Activated naive CD8-positive, alpha-beta T cell treated with anti-CD3 and anti-CD28 coated beads, Interleukin-2, amount 10 ng/mL, durations not matched to agents 7 days and 5 days (primary cell): ENCODE results near the gene TNPO3. TPM values are rescaled to one million over a fixed set of nuclear protein-coding genes. Genes with fewer than 3 reads are reported as not detected.

Experiments
- ATAC-seq: fragments of 150-1000 bp; cut with Tn5 transposase; one replicate; pipeline ENCODE4 v1.10.0; 2021; ENCODE audit warnings: low read depth, moderate library complexity
- POLR2A ChIA-PET: fragments of 350-600 bp; sonication (Branson Sonifier 250); formaldehyde crosslinking; loops from one replicate; lab custom pipeline; 2021; ENCODE audit warnings: antibody characterized with exemption; lab: Charles Lee
- DNase-seq: peaks from one replicate; pipeline ENCODE4 v3.0.0; 2021
- H3K27ac Mint-ChIP-seq: one replicate; pipeline ENCODE4 v1.8.0; 2022; ENCODE audit warnings: mild to moderate bottlenecking, mixed read lengths
- H3K27me3 Mint-ChIP-seq: one replicate; pipeline ENCODE4 v1.8.0; 2022; ENCODE audit warnings: mild to moderate bottlenecking, moderate library complexity, mixed read lengths
- H3K36me3 Mint-ChIP-seq: one replicate; pipeline ENCODE4 v1.8.0; 2021; ENCODE audit warnings: mild to moderate bottlenecking, mixed read lengths
- H3K4me1 Mint-ChIP-seq: one replicate; pipeline ENCODE4 v1.8.0; 2021; ENCODE audit warnings: mixed read lengths
- H3K4me3 Mint-ChIP-seq: one replicate; pipeline ENCODE4 v1.8.0; 2022; ENCODE audit warnings: mild to moderate bottlenecking, moderate library complexity, mixed read lengths
- H3K9me3 Mint-ChIP-seq: one replicate; pipeline ENCODE4 v1.8.0; 2021; ENCODE audit warnings: mixed read lengths
- total RNA-seq, 2 experiments: library from RNA; stranded (reverse); gene quantifications; one replicate each; pipeline ENCODE4 v1.2.3, GENCODE V29; 2021

The TNPO3 gene
- total RNA-seq, 2 experiments from 2014 or later = 43.0 to 43.9 TPM

DNA sequence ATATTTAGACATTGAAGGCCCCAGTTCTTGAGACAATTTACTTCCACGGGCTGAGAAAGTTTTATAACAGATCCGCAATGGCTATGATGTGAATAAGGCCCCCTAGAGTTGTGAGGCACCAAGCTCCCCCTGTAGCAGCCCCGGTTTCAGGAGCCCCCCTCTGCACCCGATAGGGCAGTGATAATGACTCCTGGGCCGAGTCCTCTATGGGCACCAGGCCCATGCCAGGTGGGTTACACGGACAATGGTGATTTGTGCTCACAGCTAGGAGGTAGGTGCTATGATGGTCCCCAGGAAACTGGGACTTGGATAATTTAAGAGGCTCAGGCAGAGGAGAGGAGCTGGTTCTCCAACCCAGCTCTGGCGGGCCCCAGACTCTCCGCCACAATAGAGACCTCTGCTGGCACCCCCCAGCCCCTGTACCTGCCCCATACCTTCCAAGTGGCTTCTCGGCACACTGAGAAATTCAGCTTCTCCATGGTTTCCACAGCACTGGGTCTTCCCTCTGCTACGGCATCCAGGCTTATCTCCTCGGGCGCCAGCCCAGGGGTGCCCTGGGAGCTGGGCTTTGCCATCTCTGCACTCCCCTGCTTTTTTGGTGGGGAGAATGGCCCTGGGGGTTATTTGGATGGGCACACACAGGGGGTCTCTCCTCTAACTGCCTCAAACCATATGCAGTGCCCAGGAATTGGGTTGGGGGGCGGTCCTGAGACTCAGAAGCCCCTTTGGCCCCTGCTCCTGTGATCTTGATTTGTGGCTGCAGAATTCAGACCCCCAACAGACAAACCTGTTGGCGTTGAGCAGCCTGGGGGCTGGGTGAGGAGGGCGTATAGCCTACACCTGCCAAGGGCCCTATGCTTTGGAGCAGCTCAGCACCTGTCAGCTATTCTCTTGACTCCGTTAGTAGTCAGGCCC is 132.2 kb downstream of the TNPO3 start:
- no peaks in the 10 kb centered on the region for H3K36me3 Mint-ChIP-seq
- H3K9me3 Mint-ChIP-seq = no peaks in the 10 kb centered on the region
- no peak overlapping the region for H3K4me3 Mint-ChIP-seq
- ATAC-seq (no peak), DNase-seq (no peak)
- H3K27ac Mint-ChIP-seq = no peak overlapping the region
- H3K27me3 Mint-ChIP-seq = peaks cover 43% of the 10 kb centered on the region
- POLR2A ChIA-PET = no interaction called here
- H3K4me1 Mint-ChIP-seq = no peaks in the 10 kb centered on the region

DNA sequence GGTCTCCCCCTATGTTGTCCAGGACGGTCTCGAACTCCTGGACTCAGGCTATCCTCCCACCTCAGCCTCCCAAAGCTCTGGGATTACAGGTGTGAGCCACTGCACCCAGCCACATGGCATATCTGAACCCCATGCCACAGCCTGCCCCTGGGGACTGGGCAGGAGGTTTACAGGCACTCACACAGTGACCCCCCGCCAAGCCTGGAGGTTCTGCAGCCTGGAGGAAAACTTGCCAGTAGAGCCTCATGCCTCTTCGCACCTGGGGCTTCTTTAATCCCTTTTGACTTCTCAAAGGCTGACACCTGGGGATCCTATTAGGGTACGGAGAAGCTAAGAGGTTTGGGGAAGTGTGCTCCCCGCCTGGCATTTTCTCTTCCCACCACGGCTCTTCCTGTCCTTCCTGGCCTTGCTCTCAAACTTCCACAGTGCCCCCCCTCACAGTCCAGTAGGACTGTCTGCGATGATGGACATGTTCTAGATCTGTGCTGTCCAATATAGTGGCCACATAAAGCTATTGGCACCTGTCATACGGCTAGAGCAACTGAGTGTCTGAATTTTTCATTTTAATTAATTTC is 133.0 kb downstream of the TNPO3 start:
- ATAC-seq (no peak), DNase-seq (no peak)
- Mint-ChIP-seq H3K27ac (no peak overlapping the region), H3K4me1 (no peaks in the 10 kb centered on the region), H3K27me3 (peaks cover 43% of the 10 kb centered on the region), H3K9me3 (no peaks in the 10 kb centered on the region), H3K4me3 (no peak overlapping the region), H3K36me3 (no peaks in the 10 kb centered on the region)
- POLR2A ChIA-PET = no interaction called here

- ATAC-seq (no peak), DNase-seq (no peak)
- no peaks in the 10 kb centered on the region for H3K36me3 Mint-ChIP-seq
- H3K4me3 Mint-ChIP-seq = no peak overlapping the region
- POLR2A ChIA-PET = no interaction called here
- peaks cover 48% of the 10 kb centered on the region for H3K27me3 Mint-ChIP-seq
- no peaks in the 10 kb centered on the region for H3K9me3 Mint-ChIP-seq
- no peaks in the 10 kb centered on the region for H3K4me1 Mint-ChIP-seq
- no peak overlapping the region for H3K27ac Mint-ChIP-seq
Observed at GRCh38 chr7:128920913-128921582, 133.9 kb downstream of the TNPO3 start.

GRCh38 chr7:128919881-128920799 is 134.8 kb downstream of the TNPO3 start:
- ATAC-seq (no peak), DNase-seq (no peak)
- H3K36me3 Mint-ChIP-seq = no peaks in the 10 kb centered on the region
- H3K27ac Mint-ChIP-seq = no peak overlapping the region
- no peak overlapping the region for H3K4me3 Mint-ChIP-seq
- H3K27me3 Mint-ChIP-seq = peaks cover 53% of the 10 kb centered on the region
- H3K9me3 Mint-ChIP-seq = no peaks in the 10 kb centered on the region
- H3K4me1 Mint-ChIP-seq = peaks cover 4% of the 10 kb centered on the region
- POLR2A ChIA-PET = no interaction called here

DNA sequence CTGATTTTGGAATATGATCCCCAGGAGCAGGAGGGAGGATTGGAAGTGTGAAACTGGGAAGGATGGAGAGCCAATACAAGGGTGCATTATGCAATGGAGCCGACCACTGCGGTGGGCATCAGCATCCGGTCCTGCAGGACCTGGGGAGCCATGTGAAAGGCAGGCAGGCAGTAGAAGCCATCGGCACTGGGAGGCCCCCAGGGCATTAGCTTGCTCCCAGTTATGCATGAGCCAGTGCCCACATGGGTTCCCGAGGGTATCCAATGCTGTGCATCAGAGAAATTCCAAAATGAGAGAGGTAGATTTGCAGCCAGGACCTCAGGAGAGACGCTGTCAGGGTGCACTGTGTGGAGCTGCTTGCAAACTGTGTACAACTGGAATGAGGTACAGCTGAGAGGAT is 135.7 kb downstream of the TNPO3 start:
- no peak overlapping the region for H3K4me3 Mint-ChIP-seq
- no peak overlapping the region for H3K27ac Mint-ChIP-seq
- POLR2A ChIA-PET = no interaction called here
- H3K4me1 Mint-ChIP-seq = peaks cover 4% of the 10 kb centered on the region
- H3K9me3 Mint-ChIP-seq = no peaks in the 10 kb centered on the region
- no peak for DNase-seq
- H3K27me3 Mint-ChIP-seq = peaks cover 54% of the 10 kb centered on the region
- no peak for ATAC-seq
- H3K36me3 Mint-ChIP-seq = no peaks in the 10 kb centered on the region

DNA sequence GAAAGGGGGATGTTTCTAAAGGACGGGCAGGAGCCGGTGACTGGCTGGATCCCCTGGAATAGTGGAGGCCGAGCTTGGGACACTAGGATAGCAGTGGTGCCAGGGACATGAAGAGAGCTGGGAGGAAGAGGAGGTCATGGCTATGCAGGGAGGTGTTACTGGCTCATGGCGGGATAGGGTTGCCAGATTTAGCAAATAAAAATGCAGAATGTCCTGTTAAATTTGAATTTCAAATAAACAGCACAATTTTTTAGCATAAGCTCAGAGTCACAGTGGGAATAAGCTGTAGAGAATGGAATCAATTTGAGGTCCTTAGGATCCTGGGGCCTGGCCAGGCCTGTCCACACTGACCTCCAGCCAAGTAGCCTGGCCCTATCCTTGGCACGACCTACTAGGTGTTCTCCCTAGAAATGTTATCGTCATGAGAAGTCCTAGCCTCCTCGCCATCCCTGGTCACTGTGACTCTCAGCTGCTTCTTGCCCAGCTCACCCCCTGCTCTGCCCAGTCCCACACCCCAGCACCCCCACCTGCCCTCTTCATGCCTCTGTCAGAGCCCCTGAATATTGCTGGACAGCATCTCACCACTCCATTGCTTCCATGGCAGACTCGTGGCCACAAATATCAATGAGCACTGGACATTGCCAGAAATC is 136.8 kb downstream of the TNPO3 start:
- no peak overlapping the region for H3K4me3 Mint-ChIP-seq
- DNase-seq (no peak), ATAC-seq (no peak)
- H3K4me1 Mint-ChIP-seq = peaks cover 4% of the 10 kb centered on the region
- H3K9me3 Mint-ChIP-seq = no peaks in the 10 kb centered on the region
- peaks cover 56% of the 10 kb centered on the region for H3K27me3 Mint-ChIP-seq
- H3K36me3 Mint-ChIP-seq = no peaks in the 10 kb centered on the region
- POLR2A ChIA-PET = no interaction called here
- no peak overlapping the region for H3K27ac Mint-ChIP-seq

GRCh38 chr7:128917122-128917521 is 137.8 kb downstream of the TNPO3 start:
- peaks cover 4% of the 10 kb centered on the region for H3K4me1 Mint-ChIP-seq
- H3K36me3 Mint-ChIP-seq = no peaks in the 10 kb centered on the region
- no peak for DNase-seq
- no peak for ATAC-seq
- POLR2A ChIA-PET = no interaction called here
- no peak overlapping the region for H3K4me3 Mint-ChIP-seq
- H3K9me3 Mint-ChIP-seq = no peaks in the 10 kb centered on the region
- no peak overlapping the region for H3K27ac Mint-ChIP-seq
- peaks cover 55% of the 10 kb centered on the region for H3K27me3 Mint-ChIP-seq

GRCh38 chr7:128916643-128916915 is 138.3 kb downstream of the TNPO3 start:
- H3K4me3 Mint-ChIP-seq = no peak overlapping the region
- no peaks in the 10 kb centered on the region for H3K9me3 Mint-ChIP-seq
- H3K36me3 Mint-ChIP-seq = no peaks in the 10 kb centered on the region

DNA sequence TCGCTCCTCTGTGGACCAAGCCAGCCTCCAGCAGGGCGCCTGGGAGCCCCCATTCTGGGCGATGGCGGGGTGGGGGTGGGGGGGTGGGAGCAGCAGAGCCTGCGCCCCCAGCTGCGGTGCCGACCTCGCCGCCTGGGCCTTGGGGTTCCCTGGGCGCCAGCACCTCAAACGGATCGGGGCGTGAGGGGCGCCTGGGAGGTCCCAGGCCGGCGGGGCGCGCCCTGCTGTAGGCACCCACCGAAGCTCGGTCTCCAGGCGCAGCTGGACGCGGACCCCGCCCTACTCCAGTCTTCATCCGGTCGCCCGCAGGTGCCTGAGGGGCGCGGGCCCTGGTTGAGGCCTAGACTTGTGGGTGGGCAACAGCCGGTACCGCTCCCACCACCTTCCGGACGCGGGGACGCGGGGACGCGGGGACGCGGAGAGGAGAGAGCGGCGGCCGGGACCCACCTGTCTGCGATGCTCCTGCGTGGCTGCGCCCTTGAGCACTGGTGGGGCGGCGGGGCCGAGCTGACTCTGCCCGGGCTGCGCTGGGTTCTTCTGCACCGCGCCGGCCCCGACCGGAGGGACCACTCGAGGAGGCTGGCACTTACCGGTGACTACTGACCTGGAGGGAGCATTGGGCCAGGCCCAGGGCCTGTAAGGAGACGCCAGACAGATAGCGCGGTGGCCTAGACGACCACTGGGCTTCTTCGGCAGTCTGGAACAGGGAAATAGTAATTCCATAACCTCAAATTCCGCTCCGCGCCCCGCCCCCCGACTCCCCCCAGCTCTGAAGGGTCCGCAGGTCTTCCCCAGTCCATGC is 138.9 kb downstream of the TNPO3 start:
- Mint-ChIP-seq H3K4me3 (peak overlapping the region; percentile 79), H3K9me3 (no peaks in the 10 kb centered on the region), H3K4me1 (peaks cover 4% of the 10 kb centered on the region), H3K27ac (no peak overlapping the region), H3K27me3 (peaks cover 55% of the 10 kb centered on the region), H3K36me3 (no peaks in the 10 kb centered on the region)
- peak; percentile 24 for ATAC-seq
- DNase-seq = no peak
- POLR2A ChIA-PET = no interaction called here

More at GRCh38 chr7:128916643-128916915, 138.3 kb downstream of the TNPO3 start:
- POLR2A ChIA-PET = no interaction called here
- Mint-ChIP-seq H3K27ac (no peak overlapping the region), H3K27me3 (peaks cover 54% of the 10 kb centered on the region), H3K4me1 (peaks cover 4% of the 10 kb centered on the region)
- DNase-seq (no peak), ATAC-seq (no peak)

- H3K4me3 Mint-ChIP-seq = peak overlapping the region; percentile 79
- H3K27me3 Mint-ChIP-seq = peaks cover 52% of the 10 kb centered on the region
- ATAC-seq (no peak), DNase-seq (no peak)
- H3K9me3 Mint-ChIP-seq = no peaks in the 10 kb centered on the region
- POLR2A ChIA-PET = no interaction called here
- peaks cover 4% of the 10 kb centered on the region for H3K4me1 Mint-ChIP-seq
- no peaks in the 10 kb centered on the region for H3K36me3 Mint-ChIP-seq
- no peak overlapping the region for H3K27ac Mint-ChIP-seq
Observed at GRCh38 chr7:128915271-128915819, 139.6 kb downstream of the TNPO3 start.

DNA sequence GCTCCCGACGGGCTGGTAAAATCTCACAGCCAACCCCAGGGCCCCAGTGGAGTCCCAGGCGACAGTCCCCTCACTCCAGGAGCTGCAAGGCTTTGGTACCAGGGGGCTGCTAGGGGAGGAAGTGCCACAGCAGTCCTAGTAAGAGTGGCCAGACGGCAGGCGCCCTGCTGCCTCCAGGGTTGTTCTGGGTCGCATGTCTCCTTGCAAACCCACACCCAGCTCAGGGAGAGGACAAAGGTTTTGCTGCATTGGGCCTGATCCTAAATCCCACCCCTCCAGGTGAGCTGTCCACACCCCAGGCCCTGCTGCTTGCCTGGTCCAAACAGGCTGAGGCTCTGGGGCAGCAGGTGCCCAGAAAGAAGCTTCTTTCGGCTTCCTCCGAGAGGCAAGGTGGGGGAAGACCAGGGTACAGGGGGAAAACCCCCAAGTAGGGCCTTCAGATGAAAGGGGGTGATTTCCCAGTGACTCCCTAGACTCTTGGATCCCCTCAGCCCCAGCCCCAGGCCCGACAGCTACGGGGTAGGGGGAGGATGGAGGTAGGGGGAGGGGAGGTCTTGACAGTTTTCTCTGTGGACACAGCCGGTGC is 140.3 kb downstream of the TNPO3 start:
- H3K4me3 Mint-ChIP-seq = no peak overlapping the region
- no peaks in the 10 kb centered on the region for H3K9me3 Mint-ChIP-seq
- no peak overlapping the region for H3K27ac Mint-ChIP-seq
- no peak for ATAC-seq
- no peaks in the 10 kb centered on the region for H3K36me3 Mint-ChIP-seq
- DNase-seq = no peak
- peaks cover 53% of the 10 kb centered on the region for H3K27me3 Mint-ChIP-seq
- H3K4me1 Mint-ChIP-seq = peaks cover 4% of the 10 kb centered on the region
- POLR2A ChIA-PET = no interaction called here
